ENCODE measurements around the gene ISM1. TPM values are rescaled to one million over a fixed set of nuclear protein-coding genes. Genes with fewer than 3 reads are reported as not detected.

ISM1 gene
- total RNA-seq, 1 experiment from 2014 or later, result 0.20 TPM

DNA sequence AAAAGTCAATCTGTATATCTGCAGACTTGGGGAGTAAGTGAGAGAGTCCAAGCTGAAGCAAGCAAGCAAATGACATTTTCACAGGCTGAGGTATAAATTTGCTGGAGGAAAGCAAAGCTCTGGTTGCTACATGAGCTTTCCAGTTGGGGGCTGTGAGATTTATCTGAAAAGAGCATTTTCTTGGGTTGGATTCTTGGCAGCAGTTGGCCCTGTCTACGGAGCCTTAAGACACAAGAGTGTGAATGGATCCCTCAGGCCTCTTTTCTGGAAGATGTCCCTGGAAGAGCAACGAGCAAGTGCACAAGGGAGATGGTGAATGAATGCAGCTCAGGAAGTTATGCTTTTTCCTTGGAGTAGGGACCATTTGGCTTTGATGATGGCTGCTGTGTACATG lies 30.8 kb downstream of the ISM1 start:
- Histone ChIP-seq H3K9ac (ENCODE audit: extremely low read depth, insufficient read length, low read length) (no peak overlapping the region), H3K23ac (ENCODE audit: insufficient read length, low read depth, low read length) (no peak overlapping the region), H4K5ac (ENCODE audit: insufficient read length, low read depth, low read length) (no peak overlapping the region), H2AK5ac (ENCODE audit: insufficient read length, low read length) (no peak overlapping the region), H3K79me2 (ENCODE audit: insufficient read depth, low read length) (no peaks in the 10 kb centered on the region), H3K4me1 (ENCODE audit: insufficient read depth, low read length) (no peaks in the 10 kb centered on the region), H3K9me3 (ENCODE audit: control insufficient read depth, low read depth, low read length) (no peaks in the 10 kb centered on the region), H3K56ac (ENCODE audit: insufficient read length, low read depth, low read length) (no peak overlapping the region), H3K4me2 (ENCODE audit: insufficient read depth, insufficient read length, low read length) (no peak overlapping the region), H2BK20ac (ENCODE audit: low read depth, low read length, poor library complexity, severe bottlenecking) (no peak overlapping the region), H3K27ac (ENCODE audit: insufficient read length, low read depth, low read length) (no peak overlapping the region), H2BK15ac (ENCODE audit: low read depth, low read length) (no peak overlapping the region), H4K20me1 (ENCODE audit: control insufficient read depth, insufficient read depth, insufficient read length) (no peaks in the 10 kb centered on the region), H4K8ac (replicated peaks; ENCODE audit: insufficient read length, low read depth, low read length) (no peak overlapping the region), H3K79me1 (ENCODE audit: insufficient read depth, low read depth, low read length, poor library complexity, severe bottlenecking) (no peaks in the 10 kb centered on the region), H3K18ac (ENCODE audit: insufficient read length, low read depth, low read length) (no peak overlapping the region), H3K14ac (ENCODE audit: insufficient read depth, low read length) (no peak overlapping the region), H3K27me3 (ENCODE audit: insufficient read depth, low read length) (no peaks in the 10 kb centered on the region), H3T11ph (ENCODE audit: low read length) (no peak overlapping the region), H2BK5ac (ENCODE audit: insufficient read length, low read length) (no peak overlapping the region), H2BK12ac (ENCODE audit: insufficient read length, low read depth, low read length) (no peak overlapping the region), H2AFZ (ENCODE audit: low read length) (no peak overlapping the region), H3K4ac (ENCODE audit: low read depth, low read length) (no peak overlapping the region), H2BK120ac (ENCODE audit: low read depth, low read length, poor library complexity, severe bottlenecking) (no peak overlapping the region), H4K91ac (ENCODE audit: insufficient read length, low read depth, low read length) (no peak overlapping the region), H3K23me2 (ENCODE audit: insufficient read length, low read depth, low read length, poor library complexity, severe bottlenecking) (no peaks in the 10 kb centered on the region)
- TF ChIP-seq CTCF (conservative IDR thresholded peaks at IDR 0.05), result no peak
- WGBS (ENCODE audit: extremely low coverage, insufficient read length, low lambda C conversion rate), result no CpG with 5 or more reads among the region's 2 CpGs
- peaks cover 4 to 5% of the 10 kb centered on the region in 2 experiments; a peak in 2 of 4 replicates for H3K4me1 Mint-ChIP-seq
- no peak overlapping the region for H3K4me3 Mint-ChIP-seq
- H3K27ac Mint-ChIP-seq, result no peak overlapping the region
- H3K27me3 Mint-ChIP-seq (ENCODE audit: low read depth), result no peaks in the 10 kb centered on the region; the same call in none of the 2 replicates
- no peaks in the 10 kb centered on the region; a peak in 1 of 5 replicates for H3K9me3 Mint-ChIP-seq
- DNase-seq, result no peak
- H3K36me3 Mint-ChIP-seq (ENCODE audit: insufficient read depth in 1 of 3, low read depth in 3 of 3), result no peaks in the 10 kb centered on the region; a peak in 1 of 7 replicates

All from H9 (cell line).